Posterior vena cava (tissue), 2 donors: Measurements from ENCODE around the gene FBXO28. TPM values are rescaled to one million over a fixed set of nuclear protein-coding genes. Genes with fewer than 3 reads are reported as not detected.
"Not testable (repeated sequence)": the region's sequence is repeated elsewhere in the genome, so short reads cannot be mapped to it uniquely, and the experiment has no call there.

Source experiments
- DNase-seq: peaks from one replicate; pipeline ENCODE4 v3.0.0-alpha.2; 2020; ENCODE audit warnings: low spot score
- intact Hi-C, 2 donors: fragments of 100-400 bp; cut with DNase I; formaldehyde crosslinking; loops; one replicate each; pipeline versions ENCODE4 v1.14.1 to v1.14.2; 2022 to 2023
- total RNA-seq, 2 donors: library from RNA; stranded (reverse); fragmentation: NEBNext Ultra II Directional; extraction: Animal tissue kit (Norgen Biotek cat#: 25700); gene quantifications; one replicate each; pipeline ENCODE4 v1.2.1, GENCODE V29; 2021
- donor health status: DM: yes; HTN: yes; CAD: no.
- donor health status: DM: yes; HTN: yes; CAD: no.

Gene FBXO28
- total RNA-seq, 2 donors from 2014 or later = 26.5 to 28.1 TPM

DNA sequence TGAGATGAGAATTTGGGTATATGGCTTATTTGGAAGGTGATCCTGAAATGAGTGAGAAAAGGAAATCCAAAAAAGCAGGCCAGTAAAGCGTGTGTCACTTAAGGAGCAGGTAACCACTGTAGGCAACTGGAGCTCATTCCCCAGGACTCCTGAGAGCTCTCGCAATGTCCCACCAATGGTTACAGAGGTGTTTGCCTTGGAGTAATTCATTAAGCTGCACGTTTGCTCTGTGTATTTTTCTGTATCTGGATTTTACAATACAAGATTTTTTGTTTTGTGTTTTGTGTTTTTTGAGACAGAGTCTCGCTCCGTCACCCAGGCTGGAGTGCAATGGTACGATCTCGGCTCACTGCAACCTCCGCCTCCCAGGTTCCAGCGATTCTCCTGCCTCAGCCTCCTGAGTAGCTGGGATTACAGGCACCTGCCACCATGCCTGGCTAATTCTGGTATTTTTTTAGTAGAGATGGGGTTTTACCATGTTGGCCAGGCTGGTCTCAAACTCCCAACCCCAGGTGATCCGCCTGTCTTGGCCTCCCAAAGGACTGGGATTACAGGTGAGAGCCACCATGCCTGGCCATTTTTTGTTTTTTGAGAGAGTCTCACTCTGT, 92.1 kb downstream of the FBXO28 start:
- intact Hi-C loops = not testable (repeated sequence)
- DNase-seq = peak; percentile 47

DNA sequence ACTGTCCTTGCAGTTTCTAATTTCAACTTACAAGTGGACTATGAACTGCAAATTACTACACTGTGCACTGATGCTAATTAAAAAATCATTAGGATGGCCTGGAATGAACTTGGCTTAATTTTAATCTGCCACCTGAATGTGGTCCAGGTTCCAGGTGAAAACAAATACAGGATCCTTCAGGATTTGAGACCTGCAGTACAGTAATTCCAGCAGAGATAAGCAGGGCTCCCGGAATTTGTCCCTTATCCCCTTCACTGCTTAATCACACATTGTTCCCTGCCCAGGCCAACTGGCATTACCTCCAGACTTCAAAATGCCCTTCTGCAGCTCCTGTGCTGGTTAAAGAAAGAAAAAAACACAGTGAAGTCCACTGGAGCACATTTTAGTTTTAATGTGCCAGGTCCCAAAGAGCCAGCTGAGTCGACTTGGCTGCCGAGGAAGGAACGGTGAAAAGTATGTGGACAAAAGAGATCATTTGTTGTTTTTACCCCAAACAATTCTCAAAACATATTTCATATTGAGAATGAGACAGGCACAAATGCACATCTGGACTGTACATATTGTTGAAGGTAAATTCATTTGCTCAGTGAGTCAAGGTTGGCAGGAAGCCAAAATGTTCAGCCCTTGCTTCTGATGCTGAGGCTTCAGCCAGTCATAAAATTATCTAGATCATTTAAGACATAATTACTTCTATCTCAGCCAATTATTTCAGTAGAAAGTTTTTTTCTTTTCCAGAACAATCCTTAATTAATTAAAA, 97.5 kb downstream of the FBXO28 start:
- intact Hi-C loops = no loop called here
- DNase-seq = peak; percentile 18

Other genes with a start within 250 kb of the FBXO28 start
- gene DEGS1, start 69.1 kb downstream of the FBXO28 start, total RNA-seq = 100 to 1,000 TPM in 1 of 2 donors, 10 to 100 TPM in 1; 91.5 to 109 TPM
- 10 to 100 TPM; 17.7 to 19.3 TPM for gene NVL, start 216.1 kb downstream of the FBXO28 start, total RNA-seq
- gene CNIH4, start 242.8 kb downstream of the FBXO28 start, total RNA-seq = 10 to 100 TPM; 62.2 to 77.7 TPM